GM21423 (cell line): Measurements from ENCODE around the gene IMPA2.

Experiments
- ATAC-seq: cut with Tn5 transposase; IDR thresholded peaks from one replicate; pipeline ENCODE4 v1.9.1; 2021; ENCODE audit warnings: mild to moderate bottlenecking, moderate library complexity; ENCODE audit not compliant: unreplicated experiment

The IMPA2 gene

DNA sequence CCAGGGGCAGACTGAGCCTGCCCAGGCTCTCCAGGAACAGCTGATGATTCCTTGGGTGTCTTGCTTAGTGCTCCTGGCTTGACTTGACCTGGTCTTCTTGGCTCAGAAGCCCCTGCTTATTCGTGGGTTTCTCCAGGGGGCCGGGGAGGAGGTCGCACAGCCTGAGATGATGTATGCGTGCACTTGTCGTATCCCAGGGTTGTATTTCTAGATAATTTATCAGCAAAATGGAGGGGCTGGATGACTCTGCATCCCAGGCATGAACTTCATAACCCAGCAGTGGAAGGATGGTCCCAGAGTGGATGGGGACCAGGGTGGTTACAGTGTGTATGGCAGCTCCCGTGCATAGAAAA lies 25.2 kb downstream of the IMPA2 start:
- ATAC-seq, result no peak

DNA sequence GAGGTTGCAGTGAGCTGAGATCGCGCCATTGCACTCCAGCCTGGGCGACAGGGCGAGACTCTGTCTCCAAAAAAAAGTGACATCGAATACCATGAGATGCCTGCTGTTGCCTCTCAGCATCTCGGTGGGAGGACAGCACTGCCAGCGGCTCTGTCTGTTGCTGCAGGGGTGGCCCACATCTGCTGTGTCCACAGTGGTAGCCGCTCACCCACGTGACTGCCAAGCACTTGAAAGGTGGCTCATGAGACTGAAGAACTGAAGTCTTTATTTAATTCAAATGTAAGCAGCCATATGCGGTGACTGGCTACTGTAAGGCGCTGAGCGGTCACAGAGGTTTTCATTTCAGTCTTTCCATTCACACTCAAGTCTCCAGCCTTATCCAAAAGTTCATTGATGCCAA lies 25.8 kb downstream of the IMPA2 start:
- no peak for ATAC-seq

DNA sequence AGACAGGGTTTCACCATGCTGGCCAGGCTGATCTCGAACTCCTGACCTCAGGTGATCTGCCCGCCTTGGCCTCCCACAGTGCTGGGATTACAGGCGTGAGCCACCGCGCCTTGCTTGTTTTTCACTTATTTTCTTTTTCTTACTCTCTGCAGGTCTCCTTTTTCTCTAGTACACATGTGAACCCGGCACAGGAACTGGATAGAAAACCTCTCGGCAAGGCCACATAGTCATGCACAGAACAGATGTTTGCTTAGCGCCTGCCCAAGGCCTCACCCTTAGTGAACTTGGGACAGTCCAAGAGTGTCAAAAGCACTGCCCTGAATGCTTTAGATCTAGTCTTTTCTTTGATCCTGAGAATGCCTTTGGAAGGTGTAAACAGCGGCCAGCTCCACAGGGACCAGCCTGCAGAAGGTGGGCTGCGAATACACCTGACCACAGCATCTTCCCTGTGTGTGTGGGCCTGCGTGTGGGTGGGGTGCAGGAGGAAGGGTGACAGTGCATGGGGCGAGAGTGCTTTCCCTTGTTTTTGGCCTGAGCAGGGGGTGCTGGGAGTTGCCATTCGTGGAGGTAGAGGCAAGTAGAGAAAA lies 27.0 kb downstream of the IMPA2 start:
- ATAC-seq, result no peak

DNA sequence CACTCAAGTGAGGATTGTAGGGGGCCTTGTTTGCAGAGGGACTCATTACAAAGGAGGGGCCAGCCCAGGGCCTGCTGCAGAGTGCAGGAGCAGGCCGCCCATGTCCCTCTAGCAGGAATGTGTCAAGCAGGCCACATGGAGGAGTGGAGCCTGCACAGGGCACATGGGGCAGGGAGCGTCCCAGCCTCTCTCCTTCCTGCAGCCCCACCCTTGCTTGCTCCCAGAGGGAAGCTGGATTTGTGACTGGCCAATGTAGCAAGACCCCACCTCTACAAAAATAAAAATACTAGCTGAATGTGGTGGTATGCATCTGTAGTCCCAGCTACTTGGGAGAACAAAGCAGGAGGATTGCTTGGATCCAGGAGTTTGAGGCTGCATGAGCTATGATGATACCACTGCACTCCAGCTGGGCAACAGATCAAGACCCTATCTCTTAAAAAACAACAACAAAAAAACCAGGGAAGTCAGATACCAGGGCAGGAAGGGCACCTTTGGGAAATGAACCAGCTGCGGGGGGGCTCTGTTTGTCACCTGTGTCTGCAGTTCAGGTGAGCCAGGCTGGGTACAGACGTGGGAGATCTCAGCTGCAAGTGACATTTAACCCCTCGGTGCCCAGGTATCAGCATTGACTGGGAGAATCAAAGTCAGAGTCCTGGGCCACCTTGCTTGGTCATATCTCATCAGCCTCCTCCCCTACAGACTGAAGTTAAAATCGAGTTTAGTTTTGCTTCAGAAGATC lies 27.7 kb downstream of the IMPA2 start:
- no peak for ATAC-seq

DNA sequence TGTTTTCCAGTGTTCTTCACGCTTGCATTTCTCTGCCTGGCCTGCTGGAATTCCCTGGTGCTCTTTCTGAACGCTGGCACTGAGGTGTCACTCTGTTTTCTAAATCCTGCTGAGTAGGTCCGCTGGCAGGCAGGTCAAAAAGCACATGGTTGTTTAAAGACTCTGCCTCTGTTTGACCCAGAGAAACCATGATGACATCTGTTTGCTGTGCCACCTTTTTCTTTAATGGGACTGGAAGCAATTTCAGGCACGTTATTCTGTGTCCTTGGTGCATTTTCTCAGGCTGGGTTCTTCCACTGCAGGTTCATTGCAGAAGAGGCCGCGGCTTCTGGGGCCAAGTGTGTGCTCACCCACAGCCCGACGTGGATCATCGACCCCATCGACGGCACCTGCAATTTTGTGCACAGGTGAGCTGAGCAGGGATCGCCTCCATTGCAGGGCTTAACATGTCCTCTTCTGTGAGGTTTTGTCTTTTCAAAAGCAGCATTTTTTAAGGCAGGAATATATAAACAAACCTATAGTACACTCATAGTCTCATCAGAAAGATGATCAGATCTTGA lies 28.4 kb downstream of the IMPA2 start:
- ATAC-seq, result no peak

DNA sequence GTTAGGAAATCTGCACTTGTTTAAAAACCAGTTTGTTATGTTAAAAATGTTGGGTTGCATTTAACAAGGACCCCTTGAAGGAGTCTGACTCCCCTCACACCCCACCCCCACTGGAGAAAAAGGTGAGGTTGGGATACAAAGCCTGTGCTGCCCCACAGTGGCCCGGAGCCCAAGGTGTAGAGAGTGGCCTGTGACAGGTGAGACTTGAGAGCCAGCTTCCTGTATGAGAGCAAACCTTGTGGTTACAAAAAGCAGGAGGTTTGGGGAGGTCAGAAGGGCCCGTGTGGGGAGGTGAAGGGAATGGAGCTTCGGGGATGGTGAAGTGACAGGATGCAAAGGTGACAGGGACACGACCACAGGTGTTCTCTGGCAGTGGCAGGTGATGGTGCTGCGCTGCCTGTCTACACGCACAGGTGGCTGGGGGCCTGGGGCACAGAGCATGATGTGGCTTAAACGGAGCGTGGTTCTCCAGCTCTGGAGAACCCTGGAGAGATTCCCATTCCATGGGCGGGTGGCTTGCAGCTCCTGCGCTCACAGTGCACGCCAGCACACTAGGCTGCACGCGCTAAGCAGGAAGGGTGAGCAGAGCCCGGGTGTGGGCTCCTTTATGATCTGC lies 29.0 kb downstream of the IMPA2 start:
- no peak for ATAC-seq

DNA sequence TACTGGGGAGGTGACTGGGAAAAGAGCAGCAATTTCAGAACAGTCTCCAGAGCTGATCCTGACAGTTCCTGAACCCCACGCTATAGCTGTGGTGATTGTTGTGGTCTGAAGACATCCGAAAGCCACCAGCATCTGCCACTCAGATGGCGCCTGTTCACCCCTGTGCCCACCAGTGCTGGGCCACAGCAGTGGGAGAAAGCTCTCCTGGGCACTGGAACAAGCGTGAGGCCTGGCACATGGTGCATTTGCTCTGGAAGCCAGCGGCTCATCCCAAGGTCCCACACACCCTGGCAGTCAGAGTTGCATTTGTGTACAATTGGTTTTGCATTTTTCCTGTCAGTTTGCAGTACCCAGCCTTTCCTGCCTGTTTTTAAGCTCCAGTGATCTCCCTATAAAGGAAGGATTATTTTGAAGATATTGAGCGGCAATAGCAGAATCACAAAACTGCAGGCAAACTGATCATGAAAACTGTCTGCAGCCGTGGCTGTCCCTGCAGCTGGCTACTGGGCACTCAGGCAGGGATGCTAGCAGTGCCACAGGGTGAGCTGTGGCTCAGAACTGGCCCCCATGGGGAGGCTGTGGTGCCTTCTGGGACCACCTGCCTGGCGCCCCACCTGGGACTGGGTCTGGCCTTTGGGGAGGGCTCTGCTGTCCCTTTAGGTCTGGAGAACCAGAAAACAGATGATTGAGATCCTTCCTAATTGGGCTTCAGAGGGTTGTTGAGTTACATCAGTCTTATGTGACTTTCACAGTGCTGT lies 30.1 kb downstream of the IMPA2 start:
- no peak for ATAC-seq

DNA sequence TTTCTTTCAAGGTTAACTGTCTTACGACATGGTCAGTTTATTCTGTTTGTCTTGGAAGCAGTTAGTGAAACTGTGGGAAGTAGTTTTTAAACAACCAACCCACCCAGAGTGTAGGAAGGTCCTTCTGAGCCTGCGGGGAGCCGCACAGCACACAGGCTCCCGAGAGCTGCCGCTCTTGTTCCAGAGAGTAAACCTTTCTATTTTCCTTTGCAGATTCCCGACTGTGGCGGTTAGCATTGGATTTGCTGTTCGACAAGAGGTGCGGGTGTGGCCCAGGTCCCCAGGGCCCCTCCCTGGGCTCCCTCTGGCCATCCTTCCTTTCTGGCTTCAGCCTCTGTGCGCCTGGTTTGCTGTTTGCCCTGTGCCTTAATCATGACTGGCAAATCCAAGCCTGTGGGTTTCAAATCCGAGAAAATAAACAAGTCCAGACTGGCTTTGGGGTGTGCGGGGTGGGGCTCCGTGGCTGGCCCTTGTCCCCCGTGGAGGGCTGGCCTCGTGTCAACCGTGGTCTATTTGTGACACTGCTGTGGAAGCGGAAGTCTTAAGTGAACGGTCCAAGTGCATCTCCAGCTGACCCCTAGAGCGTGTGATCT lies 30.7 kb downstream of the IMPA2 start:
- no peak for ATAC-seq

DNA sequence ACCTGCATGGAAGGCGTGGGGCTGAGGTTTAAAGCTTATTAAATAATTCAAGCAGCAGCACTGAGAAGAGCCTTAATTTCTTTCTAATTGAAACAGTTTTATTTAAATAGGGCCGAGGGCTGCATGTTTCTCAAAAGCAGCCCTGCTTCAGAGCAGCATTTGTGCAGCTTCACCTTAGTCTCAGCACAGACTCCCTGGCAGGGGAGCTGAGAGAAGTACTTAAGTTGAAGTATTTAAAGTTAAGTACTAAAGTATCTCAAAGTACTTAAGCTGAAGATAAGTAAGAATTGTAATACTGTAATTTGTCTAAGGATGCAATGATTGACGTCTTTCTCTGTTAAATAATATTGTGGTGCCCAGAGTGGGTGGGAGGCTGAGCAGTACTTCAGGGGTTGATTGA lies 31.4 kb downstream of the IMPA2 start:
- ATAC-seq, result no peak

DNA sequence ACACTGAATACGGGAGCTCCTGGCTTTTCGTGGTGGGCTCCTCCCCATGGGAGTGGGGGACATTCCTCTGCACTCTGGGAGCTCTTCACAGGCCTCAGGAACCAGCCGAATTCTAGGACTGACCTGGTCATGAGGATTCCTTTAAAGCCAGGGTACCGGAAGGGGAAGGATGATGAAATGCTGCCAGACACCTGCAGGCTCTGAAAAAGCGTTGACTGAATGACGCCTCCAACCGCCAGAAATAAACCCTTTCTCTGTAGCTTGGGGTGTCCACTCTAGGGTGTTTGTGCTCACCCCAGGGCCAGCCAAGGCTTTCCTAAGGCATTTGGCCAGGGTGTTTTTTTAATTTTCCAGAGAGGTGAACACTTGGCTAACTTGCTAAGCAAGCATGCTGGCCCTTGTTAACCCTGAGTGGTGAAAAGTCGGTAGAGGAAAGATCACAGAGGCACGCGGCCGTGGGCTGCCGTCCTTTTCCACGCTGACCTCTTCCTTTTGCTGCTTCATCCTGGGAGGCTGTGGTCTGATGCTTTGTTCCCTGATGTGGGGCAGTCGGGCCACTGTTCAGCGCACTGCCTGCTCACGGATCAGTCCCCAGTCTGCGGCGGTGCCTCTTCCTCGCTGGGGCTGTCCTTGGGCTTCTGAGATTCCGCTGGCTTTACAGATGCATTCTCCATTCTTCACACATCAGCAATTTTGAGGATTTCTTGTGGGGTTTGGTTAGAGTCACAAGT lies 32.0 kb downstream of the IMPA2 start:
- no peak for ATAC-seq

DNA sequence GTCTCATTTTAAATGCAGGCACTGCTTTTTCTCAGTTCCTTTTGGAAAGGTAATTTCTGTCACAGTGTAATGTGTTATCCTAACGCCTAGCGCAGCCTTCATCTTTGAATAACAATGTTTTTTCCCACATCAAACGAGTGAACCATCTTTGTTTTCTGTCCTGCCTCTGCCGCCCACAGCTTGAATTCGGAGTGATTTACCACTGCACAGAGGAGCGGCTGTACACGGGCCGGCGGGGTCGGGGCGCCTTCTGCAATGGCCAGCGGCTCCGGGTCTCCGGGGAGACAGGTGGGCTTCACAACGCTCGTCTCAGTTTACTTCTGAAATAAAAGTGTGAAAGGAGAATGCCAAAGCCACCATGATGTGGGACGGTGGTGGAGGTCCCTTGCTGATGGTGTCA lies 32.8 kb downstream of the IMPA2 start:
- no peak for ATAC-seq

DNA sequence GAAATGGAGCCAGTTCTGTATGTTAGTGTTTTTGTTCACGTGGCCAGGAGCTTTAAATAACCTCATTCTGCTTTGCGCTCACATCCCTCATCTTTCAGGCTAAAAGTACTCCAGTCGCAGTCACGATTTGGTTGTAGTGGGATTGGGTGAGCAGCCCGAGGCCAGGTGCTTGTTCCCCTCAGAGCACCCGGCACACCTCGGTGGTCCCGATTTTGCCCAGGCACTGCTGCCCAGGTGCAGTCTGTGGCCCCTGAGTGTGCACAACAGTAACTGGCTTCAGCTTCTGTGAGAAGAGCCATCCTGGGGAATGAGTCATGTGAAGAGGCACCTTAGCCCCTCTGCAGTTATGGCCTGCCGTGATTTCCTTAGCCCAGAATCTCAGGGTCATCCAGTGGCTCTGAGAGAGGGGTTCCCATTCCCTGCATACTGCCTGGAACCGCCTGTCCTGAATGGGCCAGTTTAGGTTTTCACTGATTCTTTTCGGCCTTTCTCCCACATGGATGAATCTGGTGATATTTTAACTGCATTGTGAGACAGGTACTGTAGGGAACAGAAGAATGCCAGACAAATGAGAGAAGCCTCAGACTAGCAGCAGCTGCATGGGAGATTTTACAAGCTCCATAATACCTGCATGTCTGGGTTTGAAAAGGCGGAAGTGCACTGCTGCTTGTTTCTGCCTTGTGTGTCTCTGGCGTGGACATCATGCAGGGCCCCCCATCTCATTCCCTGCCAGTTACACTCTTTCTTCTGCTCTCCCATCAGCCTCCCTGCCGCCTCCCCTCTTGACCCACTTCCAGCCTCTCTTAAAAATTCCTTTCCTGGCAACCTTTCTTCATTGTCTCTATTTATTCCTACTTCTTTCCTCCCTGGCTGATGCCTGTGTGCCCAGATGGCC lies 33.5 kb downstream of the IMPA2 start:
- ATAC-seq, result no peak

DNA sequence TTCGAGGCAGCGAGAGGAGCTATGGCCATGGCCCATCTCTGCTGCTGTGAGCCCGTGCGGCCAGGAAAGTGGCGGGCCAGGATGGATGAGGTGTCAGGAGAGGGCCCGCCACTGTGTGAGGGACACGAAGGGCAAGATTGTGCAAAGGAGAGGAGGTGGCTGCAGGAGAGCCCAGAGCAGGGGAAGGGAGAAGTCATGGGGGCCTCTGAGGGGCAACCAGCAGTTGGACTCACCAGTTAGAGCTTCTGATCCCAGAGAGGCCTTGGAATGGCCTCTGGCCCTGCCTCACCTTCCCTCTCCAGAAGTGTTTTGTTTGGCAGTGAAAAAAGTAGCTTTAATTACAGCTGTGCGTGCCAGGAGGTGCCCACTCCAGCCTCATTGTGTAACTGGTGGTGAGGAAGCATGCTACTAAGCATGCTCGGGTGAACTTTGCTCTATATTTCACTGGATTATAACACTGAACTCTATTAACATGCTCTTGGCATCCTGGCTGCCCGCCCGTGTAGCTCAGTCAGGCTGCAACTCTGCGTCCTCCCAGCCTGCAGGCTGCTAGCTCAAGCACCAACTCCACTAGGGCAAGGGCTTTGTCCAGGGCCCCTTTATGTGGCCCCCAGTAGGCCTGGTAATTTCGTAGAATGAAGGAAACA lies 34.2 kb downstream of the IMPA2 start:
- no peak for ATAC-seq

DNA sequence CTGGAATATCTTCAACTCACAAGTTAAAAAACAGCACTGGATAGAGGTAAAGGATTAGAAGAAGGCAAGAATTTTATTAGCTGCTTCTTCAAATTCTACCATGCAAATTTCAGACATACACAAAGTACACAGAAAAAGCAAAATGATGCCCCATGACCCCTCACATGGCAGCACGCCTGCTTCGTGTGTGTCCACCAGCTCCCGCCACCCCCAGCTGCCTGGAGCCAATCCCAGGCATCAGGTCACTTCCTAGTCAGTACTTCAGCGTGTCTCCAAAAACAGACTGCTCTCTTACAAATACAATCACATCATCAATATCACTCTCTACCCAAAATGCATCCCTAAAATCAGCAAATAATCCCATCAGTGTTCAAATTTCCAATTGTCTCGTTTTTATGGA lies 35.8 kb downstream of the IMPA2 start:
- ATAC-seq, result no peak

DNA sequence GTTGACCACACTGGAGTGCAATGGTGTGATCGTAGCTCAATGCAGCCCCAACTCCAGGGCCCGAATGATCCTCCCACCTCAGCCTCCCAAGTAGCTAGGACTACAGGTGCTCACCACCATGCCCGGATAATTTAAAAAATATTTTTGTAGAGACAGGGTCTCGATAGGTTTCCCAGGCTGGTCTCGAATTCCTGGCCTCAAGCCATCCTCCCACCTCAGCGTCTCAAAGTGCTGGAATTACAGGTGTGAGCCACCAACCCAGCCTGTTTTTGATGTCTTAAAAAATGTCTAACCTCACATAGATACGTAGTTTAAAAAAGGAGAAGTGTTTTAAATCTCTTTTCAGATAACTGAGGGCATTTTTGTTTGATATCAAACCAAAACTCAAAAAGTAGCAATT lies 37.6 kb downstream of the IMPA2 start:
- no peak for ATAC-seq

DNA sequence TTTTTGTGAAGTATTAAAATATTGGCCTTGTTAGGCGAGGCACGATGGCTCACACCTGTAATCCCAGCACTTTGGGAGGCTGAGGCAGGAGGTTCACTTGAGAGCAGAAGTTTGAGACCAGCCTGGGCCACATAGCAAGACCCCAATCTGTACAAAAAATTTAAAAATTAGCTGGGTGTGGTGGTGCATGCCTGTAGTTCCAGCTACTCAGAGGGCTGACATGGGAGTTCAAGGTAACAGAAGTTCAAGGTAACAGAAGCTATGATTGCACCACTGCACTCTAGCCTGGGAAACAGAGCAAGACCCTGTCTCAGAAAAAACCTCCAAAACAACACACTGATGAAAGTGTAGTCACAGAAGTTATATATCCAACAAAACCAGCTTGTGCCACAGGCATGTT lies 39.8 kb downstream of the IMPA2 start:
- ATAC-seq, result no peak

DNA sequence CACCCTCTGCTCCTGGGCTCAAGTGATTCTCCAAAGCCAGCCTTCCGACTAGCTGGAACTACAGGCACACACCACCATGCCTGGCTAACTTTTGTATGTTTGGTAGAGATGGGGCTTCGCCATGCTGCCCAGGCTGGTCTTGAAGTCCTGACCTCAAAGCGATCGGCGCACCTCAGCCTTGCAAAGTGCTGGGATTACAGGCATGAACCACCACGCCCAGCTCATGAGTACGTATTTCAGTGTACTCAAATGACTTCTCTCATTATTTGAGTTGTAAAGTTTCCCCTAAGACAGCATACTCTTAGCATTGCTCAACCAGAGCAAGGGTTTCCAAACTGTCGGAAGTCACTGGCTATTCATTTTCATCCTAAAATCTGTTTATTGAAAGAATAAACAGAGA lies 40.3 kb downstream of the IMPA2 start:
- no peak for ATAC-seq

DNA sequence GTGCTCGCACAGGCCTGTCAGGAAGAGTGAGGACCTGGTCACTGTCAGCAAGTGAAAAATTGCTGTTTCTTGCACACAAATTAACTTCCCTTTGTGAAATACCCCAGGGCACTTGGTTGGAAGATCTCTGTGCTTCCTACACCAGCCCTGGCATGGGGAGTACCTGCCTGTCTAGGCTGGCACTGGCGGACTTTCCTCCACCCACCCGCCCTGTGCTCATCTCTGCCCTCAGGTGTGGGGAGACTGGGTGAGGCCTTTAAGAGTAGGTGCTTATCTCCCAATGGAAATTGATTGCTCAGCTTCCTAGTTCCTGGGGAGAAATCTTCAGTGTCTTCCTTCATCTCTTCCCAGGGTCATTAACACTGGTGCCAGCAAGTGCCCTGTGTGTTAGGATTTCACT lies 42.1 kb downstream of the IMPA2 start:
- ATAC-seq, result no peak

DNA sequence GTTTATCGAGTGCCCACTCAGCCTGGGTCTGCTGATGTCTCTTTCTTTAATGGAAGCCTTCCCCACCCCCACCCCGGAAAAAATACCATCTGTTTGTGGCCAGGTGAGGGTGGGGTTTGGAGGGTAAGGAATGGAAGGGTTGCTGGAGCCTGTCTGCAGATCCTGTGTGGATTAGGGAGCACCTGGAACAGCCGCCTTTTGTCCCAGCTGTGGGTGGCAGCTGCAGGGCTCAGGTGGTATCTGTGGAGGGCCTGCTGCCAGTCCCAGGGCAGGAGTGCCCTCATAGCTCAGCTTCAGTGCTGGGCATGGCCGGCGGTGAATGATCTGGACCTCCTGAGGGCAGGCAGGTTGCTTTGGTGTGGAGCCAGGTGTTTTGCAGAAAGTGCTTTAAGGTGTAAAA lies 45.3 kb downstream of the IMPA2 start:
- no peak for ATAC-seq
